ENCODE measurements around the gene SHF. TPM values are rescaled to one million over a fixed set of nuclear protein-coding genes. Genes with fewer than 3 reads are reported as not detected.

The SHF gene
- total RNA-seq, 1 experiment from 2014 or later = 21.7 TPM

DNA sequence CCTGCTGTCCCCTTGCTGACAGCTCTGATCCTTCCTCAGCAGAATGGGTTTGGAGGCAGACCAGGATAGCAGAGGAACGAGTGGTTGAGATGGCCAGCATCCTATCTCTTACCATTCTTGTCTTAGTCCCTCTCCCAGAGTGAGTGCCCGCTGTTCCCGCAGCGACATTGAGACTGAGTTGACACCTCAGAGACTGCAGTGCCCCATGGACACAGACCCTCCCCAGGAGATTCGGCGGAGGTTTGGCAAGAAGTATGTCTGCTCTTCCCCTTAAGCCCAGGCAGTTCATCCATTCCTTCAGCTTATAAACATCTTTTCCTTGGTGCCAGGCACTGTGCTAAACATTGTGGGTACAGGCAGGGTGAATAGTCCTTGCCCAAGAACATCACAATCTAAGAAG is 36.8 kb downstream of the SHF start:
- DNase-seq = no peak
- H2BK120ac ChIP-seq (ENCODE audit: low read depth, low read length, poor library complexity, severe bottlenecking) = no peak overlapping the region
- Mint-ChIP-seq H3K9me3 (no peaks in the 10 kb centered on the region), H3K4me1 (peaks cover 5 to 7% of the 10 kb centered on the region in 2 experiments; a peak in 3 of 4 replicates), H3K36me3 (ENCODE audit: insufficient read depth in 1 of 3, low read depth in 3 of 3) (no peaks in the 10 kb centered on the region), H3K27me3 (ENCODE audit: low read depth) (peaks cover 19% of the 10 kb centered on the region), H3K4me3 (no peak overlapping the region), H3K27ac (no peak overlapping the region)
- no peaks in the 10 kb centered on the region for H4K20me1 ChIP-seq (ENCODE audit: control insufficient read depth, insufficient read depth, insufficient read length)
- H3K4me1 ChIP-seq (ENCODE audit: insufficient read depth, low read length) = no peaks in the 10 kb centered on the region
- H3K9ac ChIP-seq (ENCODE audit: extremely low read depth, insufficient read length, low read length) = no peak overlapping the region
- no peaks in the 10 kb centered on the region for H3K27me3 ChIP-seq (ENCODE audit: insufficient read depth, low read length)
- H3K56ac ChIP-seq (ENCODE audit: insufficient read length, low read depth, low read length) = no peak overlapping the region
- H3K27ac ChIP-seq (ENCODE audit: insufficient read length, low read depth, low read length) = no peak overlapping the region
- no peaks in the 10 kb centered on the region for H3K23me2 ChIP-seq (ENCODE audit: insufficient read length, low read depth, low read length, poor library complexity, severe bottlenecking)
- no peaks in the 10 kb centered on the region for H3K9me3 ChIP-seq (ENCODE audit: control insufficient read depth, low read depth, low read length)
- no peak overlapping the region for H3K18ac ChIP-seq (ENCODE audit: insufficient read length, low read depth, low read length)
- no peak overlapping the region for H4K8ac ChIP-seq (replicated peaks; ENCODE audit: insufficient read length, low read depth, low read length)
- no peak overlapping the region for H3K4ac ChIP-seq (ENCODE audit: low read depth, low read length)
- H2BK15ac ChIP-seq (ENCODE audit: low read depth, low read length) = no peak overlapping the region
- H2BK5ac ChIP-seq (ENCODE audit: insufficient read length, low read length) = no peak overlapping the region
- no peak overlapping the region for H2BK12ac ChIP-seq (ENCODE audit: insufficient read length, low read depth, low read length)
- H2BK20ac ChIP-seq (ENCODE audit: low read depth, low read length, poor library complexity, severe bottlenecking) = no peak overlapping the region
- no peak overlapping the region for H3K4me2 ChIP-seq (ENCODE audit: insufficient read depth, insufficient read length, low read length)
- no peak overlapping the region for H2AK5ac ChIP-seq (ENCODE audit: insufficient read length, low read length)
- no peak overlapping the region for H3K23ac ChIP-seq (ENCODE audit: insufficient read length, low read depth, low read length)
- H3T11ph ChIP-seq (ENCODE audit: low read length) = no peak overlapping the region
- no peaks in the 10 kb centered on the region for H3K79me1 ChIP-seq (ENCODE audit: insufficient read depth, low read depth, low read length, poor library complexity, severe bottlenecking)
- WGBS (ENCODE audit: extremely low coverage, insufficient read length, low lambda C conversion rate) = no CpG with 5 or more reads among the region's 6 CpGs
- no peak overlapping the region for H4K91ac ChIP-seq (ENCODE audit: insufficient read length, low read depth, low read length)
- H4K5ac ChIP-seq (ENCODE audit: insufficient read length, low read depth, low read length) = no peak overlapping the region
- no peak overlapping the region for H3K14ac ChIP-seq (ENCODE audit: insufficient read depth, low read length)
- no peaks in the 10 kb centered on the region for H3K79me2 ChIP-seq (ENCODE audit: insufficient read depth, low read length)
- H2AFZ ChIP-seq (ENCODE audit: low read length) = no peak overlapping the region
- TF ChIP-seq, protein P1, sequence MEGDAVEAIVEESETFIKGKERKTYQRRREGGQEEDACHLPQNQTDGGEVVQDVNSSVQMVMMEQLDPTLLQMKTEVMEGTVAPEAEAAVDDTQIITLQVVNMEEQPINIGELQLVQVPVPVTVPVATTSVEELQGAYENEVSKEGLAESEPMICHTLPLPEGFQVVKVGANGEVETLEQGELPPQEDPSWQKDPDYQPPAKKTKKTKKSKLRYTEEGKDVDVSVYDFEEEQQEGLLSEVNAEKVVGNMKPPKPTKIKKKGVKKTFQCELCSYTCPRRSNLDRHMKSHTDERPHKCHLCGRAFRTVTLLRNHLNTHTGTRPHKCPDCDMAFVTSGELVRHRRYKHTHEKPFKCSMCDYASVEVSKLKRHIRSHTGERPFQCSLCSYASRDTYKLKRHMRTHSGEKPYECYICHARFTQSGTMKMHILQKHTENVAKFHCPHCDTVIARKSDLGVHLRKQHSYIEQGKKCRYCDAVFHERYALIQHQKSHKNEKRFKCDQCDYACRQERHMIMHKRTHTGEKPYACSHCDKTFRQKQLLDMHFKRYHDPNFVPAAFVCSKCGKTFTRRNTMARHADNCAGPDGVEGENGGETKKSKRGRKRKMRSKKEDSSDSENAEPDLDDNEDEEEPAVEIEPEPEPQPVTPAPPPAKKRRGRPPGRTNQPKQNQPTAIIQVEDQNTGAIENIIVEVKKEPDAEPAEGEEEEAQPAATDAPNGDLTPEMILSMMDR (conservative IDR thresholded peaks at IDR 0.05) = no peak
